Neural cell (in vitro differentiated cells): ENCODE results near the gene ADAMTS1.

Experiments
- TAF1 ChIP-seq: IDR thresholded peaks from 2 replicates; pipeline ENCODE4 v1.6.1; 2012; ENCODE audit warnings: low read depth
- TF ChIP-seq, protein P1 (sequence below): fragments of 450-650 bp; IDR thresholded peaks from 2 replicates; pipeline ENCODE4 v1.5.1; 2014; ENCODE audit warnings: antibody characterized with exemption, mild to moderate bottlenecking, moderate library complexity; ENCODE audit not compliant: poor library complexity, severe bottlenecking

DNA sequence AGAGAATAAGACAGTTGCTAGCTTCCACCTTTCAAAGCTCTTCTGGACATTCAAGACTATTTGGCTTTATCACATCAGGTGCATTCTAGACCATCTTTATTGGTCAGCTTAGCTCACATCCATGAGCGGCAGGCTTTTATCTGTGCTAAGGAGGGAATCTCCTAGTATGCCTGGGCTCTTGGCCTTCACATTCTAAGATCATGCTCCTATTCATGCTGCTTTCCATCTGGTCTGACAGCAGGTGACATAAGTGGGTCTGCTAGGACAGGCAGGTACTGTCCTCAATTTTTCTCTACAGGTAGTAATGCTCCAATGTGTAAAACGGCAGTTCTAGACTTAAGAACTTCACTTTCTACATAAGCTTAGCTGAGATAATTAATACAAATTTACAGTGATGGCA lies 39.2 kb upstream of the ADAMTS1 start:
- TF ChIP-seq TAF1, result no peak
- TF ChIP-seq, protein P1, sequence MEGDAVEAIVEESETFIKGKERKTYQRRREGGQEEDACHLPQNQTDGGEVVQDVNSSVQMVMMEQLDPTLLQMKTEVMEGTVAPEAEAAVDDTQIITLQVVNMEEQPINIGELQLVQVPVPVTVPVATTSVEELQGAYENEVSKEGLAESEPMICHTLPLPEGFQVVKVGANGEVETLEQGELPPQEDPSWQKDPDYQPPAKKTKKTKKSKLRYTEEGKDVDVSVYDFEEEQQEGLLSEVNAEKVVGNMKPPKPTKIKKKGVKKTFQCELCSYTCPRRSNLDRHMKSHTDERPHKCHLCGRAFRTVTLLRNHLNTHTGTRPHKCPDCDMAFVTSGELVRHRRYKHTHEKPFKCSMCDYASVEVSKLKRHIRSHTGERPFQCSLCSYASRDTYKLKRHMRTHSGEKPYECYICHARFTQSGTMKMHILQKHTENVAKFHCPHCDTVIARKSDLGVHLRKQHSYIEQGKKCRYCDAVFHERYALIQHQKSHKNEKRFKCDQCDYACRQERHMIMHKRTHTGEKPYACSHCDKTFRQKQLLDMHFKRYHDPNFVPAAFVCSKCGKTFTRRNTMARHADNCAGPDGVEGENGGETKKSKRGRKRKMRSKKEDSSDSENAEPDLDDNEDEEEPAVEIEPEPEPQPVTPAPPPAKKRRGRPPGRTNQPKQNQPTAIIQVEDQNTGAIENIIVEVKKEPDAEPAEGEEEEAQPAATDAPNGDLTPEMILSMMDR, result no peak
